Measurements from ENCODE around the gene WNT9A. TPM values are rescaled to one million over a fixed set of nuclear protein-coding genes. Genes with fewer than 3 reads are reported as not detected.

WNT9A gene, protein sequence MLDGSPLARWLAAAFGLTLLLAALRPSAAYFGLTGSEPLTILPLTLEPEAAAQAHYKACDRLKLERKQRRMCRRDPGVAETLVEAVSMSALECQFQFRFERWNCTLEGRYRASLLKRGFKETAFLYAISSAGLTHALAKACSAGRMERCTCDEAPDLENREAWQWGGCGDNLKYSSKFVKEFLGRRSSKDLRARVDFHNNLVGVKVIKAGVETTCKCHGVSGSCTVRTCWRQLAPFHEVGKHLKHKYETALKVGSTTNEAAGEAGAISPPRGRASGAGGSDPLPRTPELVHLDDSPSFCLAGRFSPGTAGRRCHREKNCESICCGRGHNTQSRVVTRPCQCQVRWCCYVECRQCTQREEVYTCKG
- 1.1 and 2.7 TPM in 2 replicates for total RNA-seq

GRCh38 chr1:227947676-227948492 is at the start of gene WNT9A:
Gene WNT9A, minus strand, starts transcription at chr1:227947932. Its CDS starts 45 bp downstream, at chr1:227947887.

Small RNA genes within 50 kb of the gene (small RNA-seq; reads per million reads assigned to genes)
- gene MIR5008, result not detected
- gene SEPT14P17, result not detected

Other genes starting within 250 kb of the WNT9A start
- 23.0 and 24.5 TPM in 2 replicates for gene JMJD4, start 212.6 kb downstream of the WNT9A start, total RNA-seq
- 33.7 and 36.2 TPM in 2 replicates for gene SNAP47, start 212.5 kb downstream of the WNT9A start, total RNA-seq
- gene PRSS38, start 132.3 kb downstream of the WNT9A start, total RNA-seq, result not detected in 2 replicates
- not detected in 2 replicates for gene WNT3A, start 59.1 kb upstream of the WNT9A start, total RNA-seq
- gene ARF1, start 134.8 kb upstream of the WNT9A start, total RNA-seq, result 316 and 396 TPM in 2 replicates
- gene C1orf35, start 155.4 kb upstream of the WNT9A start, total RNA-seq, result 7.3 and 10.1 TPM in 2 replicates
- gene MRPL55, start 161.4 kb upstream of the WNT9A start, total RNA-seq, result 28.1 and 32.4 TPM in 2 replicates
- 224 and 243 TPM in 2 replicates for gene GUK1, start 192.3 kb upstream of the WNT9A start, total RNA-seq
- 0.57 and 0.93 TPM in 2 replicates for gene GJC2, start 202.0 kb upstream of the WNT9A start, total RNA-seq
- gene IBA57, start 217.9 kb upstream of the WNT9A start, total RNA-seq, result 5.5 and 8.2 TPM in 2 replicates